Panc1 (cell line): ENCODE results near the gene PAFAH1B1. TPM values are rescaled to one million over a fixed set of nuclear protein-coding genes. Genes with fewer than 3 reads are reported as not detected.

Experiments
- ATAC-seq: fragments of 200-7000 bp; cut with Tn5 transposase; 2 replicates; pipeline ENCODE4 v1.9.1; 2020; ENCODE audit warnings: mild to moderate bottlenecking, moderate library complexity
- BruUV-seq: library from RNA; stranded (reverse); fragments of 400-500 nt; replicated peaks from 2 replicates; lab custom pipeline; 2021; lab: Mats Ljungman, UMichigan
- CTCF ChIA-PET: fragments of 300-600 bp; sonication (Branson Sonifier 250); formaldehyde crosslinking; loops from one replicate; lab custom pipeline; 2022; ENCODE audit warnings: antibody characterized with exemption; lab: Charles Lee
- POLR2A ChIA-PET: fragments of 300-600 bp; sonication (Branson Sonifier 250); formaldehyde crosslinking; loops from one replicate; lab custom pipeline; 2022; ENCODE audit warnings: antibody characterized with exemption; lab: Charles Lee
- DNase-seq: peaks from one replicate; pipeline ENCODE4 v3.0.0-alpha.2; 2010; ENCODE audit warnings: low read depth, low spot score
- H3K27ac ChIP-seq: 2 replicates; pipeline ENCODE4 v1.5.1; 2011; ENCODE audit warnings: mild to moderate bottlenecking, low read length, inconsistent platforms
- H3K27me3 ChIP-seq: fragments of 200-500 bp; sonication (Bioruptor generic); 2 replicates; pipeline ENCODE4 v1.6.0; 2014; ENCODE audit warnings: low read length, inconsistent platforms; ENCODE audit not compliant: control insufficient read depth, insufficient read depth
- H3K36me3 ChIP-seq: fragments of 200-500 bp; sonication (Bioruptor generic); 2 replicates; pipeline ENCODE4 v1.5.1; 2014; ENCODE audit warnings: inconsistent platforms, mild to moderate bottlenecking, low read length, moderate library complexity; ENCODE audit not compliant: control insufficient read depth, insufficient read depth
- H3K4me1 ChIP-seq: 2 replicates; pipeline ENCODE4 v1.5.1; 2011; ENCODE audit warnings: inconsistent platforms, mild to moderate bottlenecking, low read length, moderate library complexity; ENCODE audit not compliant: control insufficient read depth, insufficient read depth
- H3K4me3 ChIP-seq, 2 experiments: 2 replicates each; pipeline ENCODE4 v1.5.1; 2011 to 2012; ENCODE audit warnings: low read depth in 2 of 2, low read length in 2 of 2, mild to moderate bottlenecking in 2 of 2, inconsistent platforms in 1 of 2, moderate library complexity in 1 of 2
- H3K9me3 ChIP-seq: fragments of 200-500 bp; sonication (Bioruptor generic); 2 replicates; pipeline ENCODE4 v1.5.1; 2014; ENCODE audit warnings: low read depth, mild to moderate bottlenecking, inconsistent platforms, low read length, moderate library complexity; ENCODE audit not compliant: control insufficient read depth, insufficient read depth
- POLR2AphosphoS5 ChIP-seq: IDR thresholded peaks from 2 replicates; pipeline ENCODE4 v1.6.1; 2012; ENCODE audit warnings: mild to moderate bottlenecking, low read depth, low read length, moderate library complexity
- SIN3A ChIP-seq: IDR thresholded peaks from 2 replicates; pipeline ENCODE4 v1.6.1; 2012; ENCODE audit warnings: low read depth, mild to moderate bottlenecking, low read length, moderate library complexity, borderline replicate concordance; ENCODE audit not compliant: insufficient read depth
- TCF7L2 ChIP-seq: IDR thresholded peaks from 2 replicates; pipeline ENCODE4 v1.6.1; 2011; ENCODE audit warnings: mild to moderate bottlenecking, low read depth, low read length, inconsistent platforms
- in situ Hi-C: cut with HindIII; loops from 2 replicates; pipeline ENCODE4 v1.10.0; 2016; ENCODE audit warnings: low sequenced_read_pairs, low pct_unique_long_range_greater_than_20kb
- intact Hi-C: fragments of 100-400 bp; cut with micrococcal nuclease; formaldehyde crosslinking; loops from one replicate; pipeline ENCODE4 v1.10.0; 2022; ENCODE audit not compliant: unreplicated experiment
- total RNA-seq: library from RNA; stranded (reverse); gene quantifications from one replicate; pipeline ENCODE4 v1.2.1, GENCODE V29; 2021; ENCODE audit not compliant: unreplicated experiment
- TF ChIP-seq, protein P1 (sequence below): fragments of 450-650 bp; IDR thresholded peaks from 2 replicates; pipeline ENCODE4 v1.5.1; 2017; ENCODE audit warnings: mild to moderate bottlenecking
- TF ChIP-seq, protein P2 (sequence below), 2 experiments: IDR thresholded peaks; 2 replicates each; pipeline ENCODE4 v1.6.1; 2011 to 2012; ENCODE audit warnings: low read depth in 2 of 2, control low read depth in 1 of 2, low read length in 1 of 2, mild to moderate bottlenecking in 1 of 2, moderate library complexity in 1 of 2; ENCODE audit not compliant: insufficient read depth in 1 of 2

The PAFAH1B1 gene
- total RNA-seq, 1 experiment from 2014 or later, result 120 TPM

DNA sequence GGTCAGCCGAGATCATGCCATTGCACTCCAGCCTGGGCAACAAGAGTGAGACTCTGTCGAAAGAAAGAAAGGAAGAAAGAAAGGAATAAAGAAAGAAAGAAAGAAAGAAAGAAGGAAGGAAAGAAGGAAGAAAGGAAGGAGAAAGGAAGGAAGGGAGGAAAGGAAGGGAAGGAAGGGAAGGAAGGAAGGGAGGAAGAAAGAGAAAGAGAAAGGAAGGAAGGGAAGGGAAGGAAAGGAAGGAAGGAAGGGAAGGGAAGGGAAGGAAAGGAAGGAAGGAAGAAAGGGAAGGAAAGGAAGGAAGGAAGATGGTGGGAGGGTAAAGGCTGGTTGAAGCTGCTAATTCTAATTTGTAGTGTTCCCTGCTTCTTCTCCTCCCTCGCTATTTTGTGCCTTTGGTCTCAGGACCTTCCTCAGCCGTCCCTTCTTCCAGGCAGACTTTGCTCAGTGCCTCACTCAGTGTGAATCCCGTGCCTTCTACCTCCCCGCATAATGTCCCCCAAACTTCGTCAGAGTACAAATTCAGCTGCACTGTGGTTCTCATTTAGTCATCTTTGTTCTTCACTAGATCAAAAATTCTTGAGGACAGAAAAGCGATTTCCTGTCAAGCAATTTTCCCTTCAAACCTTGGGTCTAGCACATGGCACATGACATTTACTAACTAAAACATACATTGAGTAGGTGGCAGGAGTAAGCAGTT is 31.1 kb upstream of the PAFAH1B1 start:
- CTCF ChIA-PET, result interaction anchor here (0.6 kb wide), 2 partner anchors 307 to 1751 kb away, joined by 3 to 8 read pairs; no protein-coding TSS in a partner anchor
- intact Hi-C loops, result no loop called here

DNA sequence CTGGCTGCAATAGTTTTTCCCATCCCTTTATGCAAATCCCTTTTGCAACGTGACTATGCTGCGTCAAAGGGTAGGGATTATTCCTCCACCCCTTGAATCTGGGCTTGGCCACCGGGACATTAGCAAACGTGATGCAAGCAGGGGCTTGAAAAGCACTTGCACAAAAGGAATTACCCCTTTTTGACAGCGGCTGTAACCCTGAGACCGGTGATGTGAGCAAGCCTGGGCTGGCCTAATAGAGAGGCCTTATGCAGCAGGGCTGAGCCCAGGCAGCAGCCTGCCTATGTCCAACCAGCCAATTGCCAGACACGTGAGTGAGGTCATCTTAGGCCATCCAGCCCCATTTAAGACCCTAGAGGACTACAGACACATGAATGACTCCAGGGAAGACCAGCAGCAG is 30.4 kb upstream of the PAFAH1B1 start:
- intact Hi-C loops, result no loop called here
- ChIA-PET CTCF (no interaction called here), POLR2A (no interaction called here)
- in situ Hi-C loops, result no loop called here
- ATAC-seq (no peak), DNase-seq (no peak)
- Histone ChIP-seq H3K27ac (no peak overlapping the region), H3K9me3 (no peaks in the 10 kb centered on the region), H3K36me3 (no peaks in the 10 kb centered on the region), H3K4me1 (no peaks in the 10 kb centered on the region), H3K27me3 (no peaks in the 10 kb centered on the region), H3K4me3 (no peak overlapping the region)
- TF ChIP-seq SIN3A, result no peak
- TF ChIP-seq POLR2AphosphoS5, result no peak
- TF ChIP-seq, protein P1, sequence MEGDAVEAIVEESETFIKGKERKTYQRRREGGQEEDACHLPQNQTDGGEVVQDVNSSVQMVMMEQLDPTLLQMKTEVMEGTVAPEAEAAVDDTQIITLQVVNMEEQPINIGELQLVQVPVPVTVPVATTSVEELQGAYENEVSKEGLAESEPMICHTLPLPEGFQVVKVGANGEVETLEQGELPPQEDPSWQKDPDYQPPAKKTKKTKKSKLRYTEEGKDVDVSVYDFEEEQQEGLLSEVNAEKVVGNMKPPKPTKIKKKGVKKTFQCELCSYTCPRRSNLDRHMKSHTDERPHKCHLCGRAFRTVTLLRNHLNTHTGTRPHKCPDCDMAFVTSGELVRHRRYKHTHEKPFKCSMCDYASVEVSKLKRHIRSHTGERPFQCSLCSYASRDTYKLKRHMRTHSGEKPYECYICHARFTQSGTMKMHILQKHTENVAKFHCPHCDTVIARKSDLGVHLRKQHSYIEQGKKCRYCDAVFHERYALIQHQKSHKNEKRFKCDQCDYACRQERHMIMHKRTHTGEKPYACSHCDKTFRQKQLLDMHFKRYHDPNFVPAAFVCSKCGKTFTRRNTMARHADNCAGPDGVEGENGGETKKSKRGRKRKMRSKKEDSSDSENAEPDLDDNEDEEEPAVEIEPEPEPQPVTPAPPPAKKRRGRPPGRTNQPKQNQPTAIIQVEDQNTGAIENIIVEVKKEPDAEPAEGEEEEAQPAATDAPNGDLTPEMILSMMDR, result no peak
- TF ChIP-seq TCF7L2, result no peak
- TF ChIP-seq, protein P2, sequence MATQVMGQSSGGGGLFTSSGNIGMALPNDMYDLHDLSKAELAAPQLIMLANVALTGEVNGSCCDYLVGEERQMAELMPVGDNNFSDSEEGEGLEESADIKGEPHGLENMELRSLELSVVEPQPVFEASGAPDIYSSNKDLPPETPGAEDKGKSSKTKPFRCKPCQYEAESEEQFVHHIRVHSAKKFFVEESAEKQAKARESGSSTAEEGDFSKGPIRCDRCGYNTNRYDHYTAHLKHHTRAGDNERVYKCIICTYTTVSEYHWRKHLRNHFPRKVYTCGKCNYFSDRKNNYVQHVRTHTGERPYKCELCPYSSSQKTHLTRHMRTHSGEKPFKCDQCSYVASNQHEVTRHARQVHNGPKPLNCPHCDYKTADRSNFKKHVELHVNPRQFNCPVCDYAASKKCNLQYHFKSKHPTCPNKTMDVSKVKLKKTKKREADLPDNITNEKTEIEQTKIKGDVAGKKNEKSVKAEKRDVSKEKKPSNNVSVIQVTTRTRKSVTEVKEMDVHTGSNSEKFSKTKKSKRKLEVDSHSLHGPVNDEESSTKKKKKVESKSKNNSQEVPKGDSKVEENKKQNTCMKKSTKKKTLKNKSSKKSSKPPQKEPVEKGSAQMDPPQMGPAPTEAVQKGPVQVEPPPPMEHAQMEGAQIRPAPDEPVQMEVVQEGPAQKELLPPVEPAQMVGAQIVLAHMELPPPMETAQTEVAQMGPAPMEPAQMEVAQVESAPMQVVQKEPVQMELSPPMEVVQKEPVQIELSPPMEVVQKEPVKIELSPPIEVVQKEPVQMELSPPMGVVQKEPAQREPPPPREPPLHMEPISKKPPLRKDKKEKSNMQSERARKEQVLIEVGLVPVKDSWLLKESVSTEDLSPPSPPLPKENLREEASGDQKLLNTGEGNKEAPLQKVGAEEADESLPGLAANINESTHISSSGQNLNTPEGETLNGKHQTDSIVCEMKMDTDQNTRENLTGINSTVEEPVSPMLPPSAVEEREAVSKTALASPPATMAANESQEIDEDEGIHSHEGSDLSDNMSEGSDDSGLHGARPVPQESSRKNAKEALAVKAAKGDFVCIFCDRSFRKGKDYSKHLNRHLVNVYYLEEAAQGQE (IDR thresholded peaks at IDR 0.05; ENCODE audit: insufficient read depth in 1 of 2, low read depth in 2 of 2, low read length in 1 of 2), result no peak
- no TSS peak for BruUV-seq

More for the DNA sequence above, 31.1 kb upstream of the PAFAH1B1 start:
- POLR2A ChIA-PET, result no interaction called here
- no peak for ATAC-seq
- TF ChIP-seq, protein P1, result no peak
- TF ChIP-seq TCF7L2, result no peak
- TF ChIP-seq, protein P2 (IDR thresholded peaks at IDR 0.05; ENCODE audit: insufficient read depth in 1 of 2, low read depth in 2 of 2, low read length in 1 of 2), result no peak
- TF ChIP-seq POLR2AphosphoS5, result no peak
- no peak for TF ChIP-seq SIN3A
- BruUV-seq, result no TSS peak
- in situ Hi-C loops, result no loop called here
- no peak for DNase-seq
- no peaks in the 10 kb centered on the region for H3K9me3 ChIP-seq
- H3K27ac ChIP-seq, result no peak overlapping the region
- no peak overlapping the region for H3K4me3 ChIP-seq
- H3K4me1 ChIP-seq, result no peaks in the 10 kb centered on the region
- no peaks in the 10 kb centered on the region for H3K27me3 ChIP-seq
- no peaks in the 10 kb centered on the region for H3K36me3 ChIP-seq
